GM18951 (cell line): ENCODE results near the gene MARCKSL1.
A peak's percentile ranks its signal among the peaks of the same experiment; 100 is the strongest.

ENCODE experiments used
- POLR2A ChIP-seq: IDR thresholded peaks from 4 replicates; pipeline ENCODE4 v1.6.1; 2011; ENCODE audit warnings: mild to moderate bottlenecking; ENCODE audit not compliant: insufficient read length, insufficient read depth; ENCODE audit errors: extremely low read depth
- in situ Hi-C: fragments of 300-500 bp; cut with MboI; formaldehyde crosslinking; loops from one replicate; pipeline ENCODE4 v1.12.0; 2022; ENCODE audit warnings: low sequenced_read_pairs, mixed read lengths, inconsistent platforms; ENCODE audit not compliant: unreplicated experiment

MARCKSL1 gene

GRCh38 chr1:32332290-32333079, 3.5 kb downstream of the MARCKSL1 start:
- peak; percentile 18 for TF ChIP-seq POLR2A
- in situ Hi-C loops: no loop called here

DNA sequence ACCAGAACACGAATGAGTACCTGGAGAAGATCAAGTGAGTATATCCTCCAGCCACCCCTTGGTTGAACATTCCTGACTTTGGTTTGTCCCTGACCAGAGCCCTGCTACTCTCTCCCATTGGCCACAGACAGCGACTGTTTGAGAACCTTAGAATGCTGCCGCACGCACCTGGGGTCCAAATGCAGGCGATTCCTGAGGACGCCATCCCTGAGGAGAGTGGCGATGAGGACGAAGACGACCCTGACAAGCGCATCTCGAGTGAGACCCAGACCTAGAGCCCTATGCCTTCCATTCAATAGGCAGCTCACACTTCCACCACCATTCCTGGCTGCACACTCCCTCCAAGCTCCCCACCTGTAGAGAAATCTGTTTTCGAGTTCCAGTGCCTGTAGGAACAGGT, 4.5 kb downstream of the MARCKSL1 start:
- in situ Hi-C loops: no loop called here
- peak; percentile 5 for TF ChIP-seq POLR2A

GRCh38 chr1:32330558-32331151, 5.4 kb downstream of the MARCKSL1 start:
- in situ Hi-C loops: no loop called here

DNA sequence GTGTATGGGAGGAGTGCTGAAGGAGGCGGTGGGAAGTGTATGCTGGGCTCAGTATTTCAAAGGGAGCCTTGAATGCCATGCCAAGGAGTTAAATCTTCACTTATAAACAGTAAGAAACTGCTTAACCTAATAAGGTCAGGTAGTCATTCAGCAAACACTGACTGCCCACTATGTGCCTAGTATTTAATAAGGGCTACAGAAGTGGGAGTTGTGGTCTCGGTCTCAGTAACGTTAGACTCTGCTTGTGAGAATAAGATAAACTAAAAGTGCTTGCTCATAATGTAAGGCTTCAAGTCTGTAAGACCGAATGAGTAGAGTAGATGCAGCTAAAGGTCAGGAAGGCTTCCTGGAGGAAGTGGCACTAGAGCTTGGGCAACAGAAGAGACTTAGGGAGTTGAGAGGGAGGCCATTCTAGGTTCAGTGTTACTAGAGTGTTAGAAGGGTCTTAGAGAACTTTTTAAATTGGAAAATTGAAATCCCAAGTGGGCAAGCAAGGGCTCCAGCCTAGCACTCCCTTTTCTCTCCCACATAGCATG, 6.0 kb downstream of the MARCKSL1 start:
- no peak for TF ChIP-seq POLR2A
- in situ Hi-C loops: no loop called here

More at GRCh38 chr1:32330558-32331151, 5.4 kb downstream of the MARCKSL1 start:
- TF ChIP-seq POLR2A: peak; percentile 19

- TF ChIP-seq POLR2A: no peak
- in situ Hi-C loops: no loop called here
Observed at GRCh38 chr1:32327204-32327603, 8.8 kb downstream of the MARCKSL1 start.

GRCh38 chr1:32321712-32322291, 14.2 kb downstream of the MARCKSL1 start:
- in situ Hi-C loops: no loop called here

GRCh38 chr1:32318127-32318869, 17.7 kb downstream of the MARCKSL1 start:
- in situ Hi-C loops: loop anchor here (5.0 kb wide), 1 partner anchor 86 kb away; no protein-coding TSS in a partner anchor
- no peak for TF ChIP-seq POLR2A

More at GRCh38 chr1:32321712-32322291, 14.2 kb downstream of the MARCKSL1 start:
- TF ChIP-seq POLR2A: no peak

DNA sequence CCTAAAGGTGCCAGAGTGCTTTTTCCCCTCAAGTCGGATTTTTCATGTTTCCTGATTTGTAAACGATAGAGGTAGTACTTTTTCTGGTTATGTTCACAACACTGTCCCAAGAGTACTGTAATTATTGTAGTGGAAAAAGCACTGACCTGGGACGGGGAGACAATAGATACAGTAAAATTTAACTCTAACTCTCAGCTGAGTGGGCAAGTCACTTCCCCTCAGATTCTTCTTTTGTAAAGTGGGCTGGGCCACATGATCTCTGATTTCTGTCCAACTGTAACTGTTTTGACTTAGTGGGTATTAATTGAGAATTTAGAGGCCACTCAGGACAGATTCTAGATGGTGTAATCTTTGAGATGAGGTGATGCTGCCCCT, 19.1 kb downstream of the MARCKSL1 start:
- TF ChIP-seq POLR2A: no peak
- in situ Hi-C loops: loop anchor here (5.0 kb wide), 1 partner anchor 85 kb away; no protein-coding TSS in a partner anchor

- no peak for TF ChIP-seq POLR2A
- in situ Hi-C loops: no loop called here
Observed at GRCh38 chr1:32311709-32312393, 24.2 kb downstream of the MARCKSL1 start.

DNA sequence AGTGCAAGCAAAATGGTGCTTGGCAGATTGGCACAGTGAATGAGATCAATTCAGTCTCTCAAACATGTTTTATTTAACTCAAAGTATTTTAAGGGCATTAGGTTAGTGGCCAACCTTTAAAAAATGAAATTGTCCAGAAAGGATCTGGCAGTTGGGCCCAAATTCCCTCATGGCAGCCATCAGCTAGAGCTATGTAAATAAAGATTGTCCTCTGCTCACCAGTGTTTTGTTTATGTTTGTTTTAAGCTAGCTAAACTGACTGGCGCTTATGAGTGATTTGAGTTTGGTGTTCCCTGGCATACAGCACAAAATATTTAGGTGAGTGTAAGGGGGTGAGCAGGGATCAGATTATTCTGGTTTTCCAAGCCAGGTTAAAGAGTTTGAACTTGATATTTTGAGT, 26.1 kb downstream of the MARCKSL1 start:
- in situ Hi-C loops: no loop called here
- no peak for TF ChIP-seq POLR2A

DNA sequence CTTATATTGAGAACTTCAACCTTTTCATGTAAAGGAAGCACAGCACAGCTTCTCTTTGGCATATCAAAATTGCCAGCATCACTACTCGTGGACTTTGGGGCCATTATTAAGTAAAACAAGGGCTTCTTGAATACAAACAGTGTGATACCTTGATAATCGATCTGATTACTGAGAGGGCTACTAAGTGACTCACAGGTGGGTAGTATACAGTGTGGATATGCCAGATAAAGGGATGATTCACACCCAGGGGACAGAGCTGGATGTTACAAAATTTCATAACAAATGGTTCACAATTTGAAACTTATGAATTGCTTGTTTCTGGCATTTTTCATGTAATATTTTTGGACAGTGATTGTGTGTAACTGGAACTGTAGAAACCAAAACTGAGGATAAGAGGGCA, 28.7 kb downstream of the MARCKSL1 start:
- no peak for TF ChIP-seq POLR2A
- in situ Hi-C loops: no loop called here

- in situ Hi-C loops: no loop called here
- TF ChIP-seq POLR2A: no peak
Observed at GRCh38 chr1:32305310-32305709, 30.7 kb downstream of the MARCKSL1 start.
